Immature natural killer cell (primary cell): Measurements from ENCODE around the gene AKR7A2. TPM values are rescaled to one million over a fixed set of nuclear protein-coding genes. Genes with fewer than 3 reads are reported as not detected.

Source experiments
- DNase-seq, 3 donors: peaks; one replicate each; pipeline ENCODE4 v3.0.0; 2022; ENCODE audit warnings: mixed read lengths in 1 of 3
- H3K27ac Mint-ChIP-seq, 6 donors: one replicate each; pipeline ENCODE4 v1.8.0; 2020; ENCODE audit warnings: mixed read lengths in 6 of 6, mild to moderate bottlenecking in 5 of 6, inconsistent platforms in 4 of 6, moderate library complexity in 3 of 6
- H3K27me3 Mint-ChIP-seq, 3 donors: one replicate each; pipeline ENCODE4 v1.8.0; 2020 to 2021; ENCODE audit warnings: low read depth in 3 of 3, mild to moderate bottlenecking in 3 of 3, mixed read lengths in 3 of 3, moderate library complexity in 3 of 3, inconsistent platforms in 1 of 3
- H3K36me3 Mint-ChIP-seq, 3 donors: one replicate each; pipeline ENCODE4 v1.8.0; 2020; ENCODE audit warnings: mixed read lengths in 3 of 3, inconsistent platforms in 2 of 3, mild to moderate bottlenecking in 2 of 3
- H3K4me1 Mint-ChIP-seq, 2 donors: one replicate each; pipeline ENCODE4 v1.8.0; 2020; ENCODE audit warnings: inconsistent platforms in 2 of 2, mild to moderate bottlenecking in 2 of 2, mixed read lengths in 2 of 2, moderate library complexity in 1 of 2
- H3K4me3 Mint-ChIP-seq, 5 donors: one replicate each; pipeline ENCODE4 v1.8.0; 2020; ENCODE audit warnings: mild to moderate bottlenecking in 5 of 5, mixed read lengths in 5 of 5, inconsistent platforms in 3 of 5, moderate library complexity in 3 of 5
- H3K9me3 Mint-ChIP-seq, 6 donors: one replicate each; pipeline ENCODE4 v1.8.0; 2020; ENCODE audit warnings: mild to moderate bottlenecking in 6 of 6, mixed read lengths in 6 of 6, inconsistent platforms in 4 of 6, moderate library complexity in 3 of 6
- polyA plus RNA-seq, 3 donors: library from polyadenylated mRNA; unstranded; fragments of 300-500 nt; fragmentation: Illumina TruSeq; gene quantifications; one replicate each; pipeline ENCODE4 v1.2.3, GENCODE V29; 2021

The AKR7A2 gene
- polyA plus RNA-seq, 3 donors from 2014 or later: 130 to 217 (median 153) TPM

GRCh38 chr1:19341201-19342061 is 29.5 kb upstream of the AKR7A2 start:
- Mint-ChIP-seq H3K27ac (peak overlapping the region in 5 of 6 donors; percentile 30 to 70 (median 55)), H3K9me3 (no peaks in the 10 kb centered on the region), H3K36me3 (peaks cover 4 to 13% (median 5%) of the 10 kb centered on the region in 3 donors), H3K4me3 (peak overlapping the region in 1 of 5 donors; percentile 42), H3K4me1 (peaks cover 3 to 9% of the 10 kb centered on the region in 2 donors), H3K27me3 (peaks cover 3 to 13% (median 8%) of the 10 kb centered on the region in 3 donors)
- DNase-seq: peak; percentile 48 to 61 (median 52)

DNA sequence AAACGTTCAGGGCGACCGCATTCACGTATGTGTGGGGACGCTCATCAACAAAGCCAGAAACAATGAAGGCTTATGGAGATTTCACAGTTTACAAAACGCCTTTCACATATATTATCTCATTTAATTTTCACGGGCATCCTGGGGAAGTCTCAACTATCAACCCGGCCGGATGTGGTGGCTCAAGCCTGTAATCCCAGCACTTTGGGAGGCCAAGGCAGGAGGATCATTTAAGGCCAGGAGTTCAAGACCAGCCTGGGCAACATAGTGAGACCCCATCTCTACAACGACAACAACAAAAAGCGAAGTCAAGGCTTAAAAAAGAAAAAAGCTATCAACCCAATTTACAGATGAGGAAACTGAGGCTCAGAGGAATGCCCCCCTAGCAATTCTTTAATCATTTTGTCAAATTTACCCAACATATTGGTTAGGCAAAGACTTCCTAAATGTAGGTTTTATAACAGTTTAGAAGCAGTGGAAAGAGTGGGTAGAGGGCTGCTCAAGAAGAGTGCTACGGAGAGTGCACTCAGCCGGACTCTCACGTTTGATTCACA is 28.5 kb upstream of the AKR7A2 start:
- peaks cover 3 to 9% of the 10 kb centered on the region in 2 donors for H3K4me1 Mint-ChIP-seq
- peak overlapping the region in 2 of 6 donors; percentile 23 to 56 for H3K27ac Mint-ChIP-seq
- peaks cover 2 to 13% (median 10%) of the 10 kb centered on the region in 3 donors for H3K27me3 Mint-ChIP-seq
- no peak overlapping the region for H3K4me3 Mint-ChIP-seq
- H3K9me3 Mint-ChIP-seq: no peaks in the 10 kb centered on the region
- no peak for DNase-seq
- H3K36me3 Mint-ChIP-seq: peaks cover 4 to 8% (median 5%) of the 10 kb centered on the region in 3 donors

DNA sequence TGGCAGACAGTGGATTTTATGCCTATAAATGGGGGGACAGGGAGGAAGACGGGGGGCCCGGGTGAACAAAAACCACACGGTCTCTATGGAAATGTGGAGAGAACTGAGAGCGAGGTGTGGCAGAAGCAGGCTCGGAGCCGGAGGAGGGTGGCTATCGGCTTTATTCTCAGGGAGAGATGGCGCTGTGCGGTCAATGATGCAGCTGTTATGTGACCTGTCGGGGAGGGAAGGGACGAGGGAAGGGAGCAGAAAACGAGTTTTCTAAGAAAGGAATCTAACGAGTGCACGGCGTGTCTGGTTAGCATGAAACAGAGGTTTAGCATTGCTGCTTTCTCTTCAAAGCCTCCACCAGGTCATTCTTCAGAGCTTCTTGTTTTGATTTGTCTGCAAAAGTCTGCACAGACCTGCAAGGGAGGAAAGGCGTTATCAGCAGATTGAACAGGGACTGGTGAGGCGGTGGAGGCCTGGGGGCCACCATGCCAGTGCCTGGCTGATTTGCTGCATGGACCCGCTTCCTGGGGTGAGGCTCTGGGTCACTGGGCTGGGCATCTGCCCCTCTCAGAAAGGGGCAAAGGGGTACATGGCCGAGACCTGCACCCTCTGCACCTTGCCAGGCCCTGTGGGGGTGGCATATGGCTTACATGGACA is 27.4 kb upstream of the AKR7A2 start:
- H3K4me3 Mint-ChIP-seq: no peak overlapping the region
- H3K27ac Mint-ChIP-seq: peak overlapping the region in 1 of 6 donors; percentile 67
- peaks cover 3 to 9% of the 10 kb centered on the region in 2 donors for H3K4me1 Mint-ChIP-seq
- H3K27me3 Mint-ChIP-seq: peaks cover 2 to 15% (median 8%) of the 10 kb centered on the region in 3 donors
- DNase-seq: no peak
- H3K36me3 Mint-ChIP-seq: peaks cover 4 to 8% (median 5%) of the 10 kb centered on the region in 3 donors
- no peaks in the 10 kb centered on the region for H3K9me3 Mint-ChIP-seq

- H3K4me1 Mint-ChIP-seq: peaks cover 3 to 9% of the 10 kb centered on the region in 2 donors
- no peak overlapping the region for H3K27ac Mint-ChIP-seq
- no peaks in the 10 kb centered on the region for H3K9me3 Mint-ChIP-seq
- peaks cover 0 to 5% (median 3%) of the 10 kb centered on the region in 3 donors for H3K36me3 Mint-ChIP-seq
- H3K27me3 Mint-ChIP-seq: peaks cover 2 to 17% (median 5%) of the 10 kb centered on the region in 3 donors
- H3K4me3 Mint-ChIP-seq: no peak overlapping the region
- DNase-seq: no peak
Observed at GRCh38 chr1:19338323-19338762, 26.4 kb upstream of the AKR7A2 start.

DNA sequence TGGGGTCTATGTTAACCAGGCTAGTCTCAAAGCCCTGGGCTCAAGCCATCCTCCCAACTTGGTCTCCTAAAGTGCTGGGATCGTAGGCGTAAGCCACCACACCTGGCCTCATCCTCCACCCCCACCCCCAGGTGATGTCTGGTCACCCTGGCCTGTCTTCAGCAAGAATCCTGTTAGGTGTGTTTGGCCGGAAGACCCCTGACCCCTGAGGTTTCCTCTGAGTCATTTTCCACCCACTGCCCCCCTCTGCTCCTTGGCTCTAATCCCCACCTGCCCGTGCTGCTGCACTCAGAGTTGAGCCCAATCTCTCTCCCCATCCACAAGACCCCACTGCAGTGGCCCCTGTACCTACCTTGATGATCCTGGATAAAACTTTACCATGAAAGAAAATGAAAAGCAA is 25.3 kb upstream of the AKR7A2 start:
- Mint-ChIP-seq H3K36me3 (no peaks in the 10 kb centered on the region), H3K4me3 (no peak overlapping the region), H3K4me1 (peaks cover 3 to 9% of the 10 kb centered on the region in 2 donors), H3K27ac (peak overlapping the region in 3 of 6 donors; percentile 14 to 60 (median 39)), H3K27me3 (peaks cover 2 to 17% (median 2%) of the 10 kb centered on the region in 3 donors), H3K9me3 (no peaks in the 10 kb centered on the region)
- no peak for DNase-seq

DNA sequence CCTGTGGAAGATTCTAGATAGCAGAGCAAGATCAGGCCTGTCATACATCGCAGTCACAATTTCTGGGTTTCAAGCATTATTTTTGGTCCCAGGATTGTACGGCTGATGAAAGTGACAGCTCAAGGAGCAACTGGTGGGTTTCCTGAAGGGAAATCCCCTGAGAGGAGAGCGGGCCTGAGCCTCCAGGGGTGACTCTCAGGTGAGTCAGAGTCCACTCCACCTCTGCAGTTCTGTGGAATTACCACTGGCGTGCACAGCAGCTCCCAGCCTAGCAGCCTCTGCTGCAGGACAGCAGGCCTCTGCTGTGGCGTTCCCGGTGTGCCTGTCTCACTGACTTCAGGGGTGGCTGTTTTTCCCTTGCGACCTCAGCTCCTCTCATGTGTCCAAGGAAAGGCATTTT is 24.6 kb upstream of the AKR7A2 start:
- H3K4me3 Mint-ChIP-seq: no peak overlapping the region
- H3K9me3 Mint-ChIP-seq: no peaks in the 10 kb centered on the region
- peaks cover 2 to 9% of the 10 kb centered on the region in 2 donors for H3K4me1 Mint-ChIP-seq
- H3K27ac Mint-ChIP-seq: peak overlapping the region in 2 of 6 donors; percentile 28
- no peak for DNase-seq
- H3K27me3 Mint-ChIP-seq: peaks cover 3 to 10% (median 5%) of the 10 kb centered on the region in 3 donors
- H3K36me3 Mint-ChIP-seq: no peaks in the 10 kb centered on the region

DNA sequence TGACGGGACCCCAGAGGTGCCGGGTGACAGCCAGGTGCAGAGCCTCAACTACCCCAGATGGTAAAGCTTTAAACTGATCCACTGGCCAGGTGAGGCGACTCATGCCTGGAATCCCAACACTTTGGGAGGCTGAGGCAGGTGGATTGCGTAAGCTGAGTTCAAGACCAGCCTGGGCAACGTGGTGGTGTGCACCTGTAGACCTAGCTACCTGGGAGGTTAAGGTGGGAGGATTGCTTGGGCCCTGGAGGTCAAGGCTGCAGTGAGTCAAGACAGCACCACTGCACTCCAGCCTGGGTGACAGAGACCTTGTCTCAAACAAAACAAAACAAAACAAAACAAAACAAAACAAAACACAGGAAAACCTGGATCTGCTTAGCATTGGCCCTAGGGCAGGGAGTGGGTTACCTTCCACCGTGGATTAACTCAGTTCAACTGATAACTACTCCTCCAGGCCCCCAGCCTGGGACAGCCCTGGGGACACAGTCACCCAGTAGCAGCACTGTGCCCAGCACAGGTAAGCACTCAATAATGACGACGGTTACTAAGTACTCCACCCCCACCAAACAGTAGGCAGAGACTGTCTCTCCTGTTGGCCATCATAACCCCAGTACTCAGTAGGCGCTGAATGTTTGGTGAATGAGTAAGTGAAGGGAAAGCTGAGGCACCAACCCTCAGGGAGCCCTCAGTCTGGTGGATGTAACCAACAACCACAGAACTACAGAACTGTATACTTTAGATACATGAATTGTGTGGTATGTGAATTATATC is 21.8 kb upstream of the AKR7A2 start:
- H3K4me1 Mint-ChIP-seq: no peaks in the 10 kb centered on the region
- H3K27ac Mint-ChIP-seq: peak overlapping the region in 2 of 6 donors; percentile 12 to 17
- no peaks in the 10 kb centered on the region for H3K9me3 Mint-ChIP-seq
- no peak for DNase-seq
- H3K36me3 Mint-ChIP-seq: peaks cover 0 to 3% (median 0%) of the 10 kb centered on the region in 3 donors
- no peak overlapping the region for H3K4me3 Mint-ChIP-seq
- peaks cover 5 to 9% (median 8%) of the 10 kb centered on the region in 3 donors for H3K27me3 Mint-ChIP-seq

GRCh38 chr1:19332832-19333231 is 20.9 kb upstream of the AKR7A2 start:
- H3K4me3 Mint-ChIP-seq: no peak overlapping the region
- no peaks in the 10 kb centered on the region for H3K9me3 Mint-ChIP-seq

DNA sequence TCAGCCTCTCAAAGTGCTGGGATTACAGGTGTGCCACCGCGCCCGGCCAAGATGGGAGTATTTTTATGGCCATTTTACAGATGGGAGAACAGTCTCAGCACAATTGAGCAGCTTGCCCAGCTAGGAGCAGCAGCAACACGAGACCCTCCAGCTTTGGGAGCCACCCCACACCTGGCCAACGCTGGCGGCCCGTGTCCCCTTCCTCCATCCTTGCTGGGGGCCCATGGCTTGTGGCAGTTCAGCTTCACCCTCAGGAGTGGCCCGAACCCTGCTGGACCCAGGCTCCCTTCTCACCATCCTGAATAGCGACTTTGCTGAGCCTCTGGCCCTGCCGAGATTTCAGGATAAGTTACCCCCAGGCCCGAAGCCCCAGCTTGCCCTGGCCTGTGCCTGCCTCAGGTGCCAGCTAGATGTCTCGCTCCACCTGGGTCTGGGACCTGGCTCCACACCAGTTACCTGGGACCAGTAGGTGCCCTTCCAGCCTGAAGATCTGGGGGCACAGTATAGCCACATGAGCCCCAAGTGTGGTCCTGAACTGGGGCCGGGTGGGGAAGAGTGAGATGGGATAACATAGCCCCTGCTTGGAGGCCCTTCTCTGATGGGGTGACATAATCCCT is 19.4 kb upstream of the AKR7A2 start:
- H3K4me3 Mint-ChIP-seq: no peak overlapping the region
- no peak overlapping the region for H3K27ac Mint-ChIP-seq

More at GRCh38 chr1:19332832-19333231, 20.9 kb upstream of the AKR7A2 start:
- no peak for DNase-seq
- Mint-ChIP-seq H3K27ac (peak overlapping the region in 1 of 6 donors; percentile 14), H3K4me1 (no peaks in the 10 kb centered on the region), H3K27me3 (peaks cover 5 to 10% (median 8%) of the 10 kb centered on the region in 3 donors), H3K36me3 (peaks cover 0 to 3% (median 0%) of the 10 kb centered on the region in 3 donors)

GRCh38 chr1:19330449-19331135 is 18.6 kb upstream of the AKR7A2 start:
- DNase-seq: no peak
- Mint-ChIP-seq H3K9me3 (no peaks in the 10 kb centered on the region), H3K4me1 (no peaks in the 10 kb centered on the region), H3K4me3 (no peak overlapping the region), H3K36me3 (peaks cover 0 to 6% (median 0%) of the 10 kb centered on the region in 3 donors), H3K27me3 (peaks cover 5 to 18% (median 18%) of the 10 kb centered on the region in 3 donors), H3K27ac (peak overlapping the region in 1 of 6 donors; percentile 30)

More for the DNA sequence above, 19.4 kb upstream of the AKR7A2 start:
- Mint-ChIP-seq H3K9me3 (no peaks in the 10 kb centered on the region), H3K36me3 (peaks cover 0 to 6% (median 0%) of the 10 kb centered on the region in 3 donors), H3K4me1 (no peaks in the 10 kb centered on the region), H3K27me3 (peaks cover 7 to 13% (median 13%) of the 10 kb centered on the region in 3 donors)
- no peak for DNase-seq

- peaks cover 0 to 6% (median 0%) of the 10 kb centered on the region in 3 donors for H3K36me3 Mint-ChIP-seq
- H3K4me1 Mint-ChIP-seq: no peaks in the 10 kb centered on the region
- peaks cover 7 to 20% (median 18%) of the 10 kb centered on the region in 3 donors for H3K27me3 Mint-ChIP-seq
- no peaks in the 10 kb centered on the region for H3K9me3 Mint-ChIP-seq
- H3K27ac Mint-ChIP-seq: peak overlapping the region in 1 of 6 donors; percentile 20
- DNase-seq: no peak
- H3K4me3 Mint-ChIP-seq: no peak overlapping the region
Observed at GRCh38 chr1:19329611-19330010, 17.7 kb upstream of the AKR7A2 start.

DNA sequence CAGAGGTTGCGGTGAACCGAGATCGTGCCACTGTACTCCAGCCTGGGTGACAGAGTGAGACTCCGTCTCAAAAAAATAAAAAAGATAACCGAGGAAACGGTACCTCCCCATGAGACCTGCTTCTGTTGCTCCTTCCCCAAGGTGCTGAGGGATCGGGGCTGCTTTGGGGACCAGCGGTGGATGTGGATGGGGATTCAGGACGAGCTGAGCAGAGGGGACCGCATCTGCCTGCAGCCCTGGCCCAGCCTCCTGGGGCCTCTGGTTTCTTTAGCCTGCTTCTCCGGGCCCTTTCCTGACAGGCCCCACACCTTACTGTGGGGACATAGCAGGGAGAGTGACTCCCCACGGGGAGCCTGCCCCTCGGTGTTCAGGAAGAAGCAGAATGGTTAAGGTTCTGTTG is 17.2 kb upstream of the AKR7A2 start:
- peak overlapping the region in 1 of 6 donors; percentile 24 for H3K27ac Mint-ChIP-seq
- peaks cover 7 to 21% (median 18%) of the 10 kb centered on the region in 3 donors for H3K27me3 Mint-ChIP-seq
- H3K4me3 Mint-ChIP-seq: no peak overlapping the region
- peaks cover 0 to 6% (median 0%) of the 10 kb centered on the region in 3 donors for H3K36me3 Mint-ChIP-seq
- H3K4me1 Mint-ChIP-seq: no peaks in the 10 kb centered on the region
- no peaks in the 10 kb centered on the region for H3K9me3 Mint-ChIP-seq
- DNase-seq: no peak
